ENCODE data around the gene OTX1. TPM values are rescaled to one million over a fixed set of nuclear protein-coding genes. Genes with fewer than 3 reads are reported as not detected.

OTX1 gene
- total RNA-seq, 1 experiment from 2014 or later, result 0.85 TPM

DNA sequence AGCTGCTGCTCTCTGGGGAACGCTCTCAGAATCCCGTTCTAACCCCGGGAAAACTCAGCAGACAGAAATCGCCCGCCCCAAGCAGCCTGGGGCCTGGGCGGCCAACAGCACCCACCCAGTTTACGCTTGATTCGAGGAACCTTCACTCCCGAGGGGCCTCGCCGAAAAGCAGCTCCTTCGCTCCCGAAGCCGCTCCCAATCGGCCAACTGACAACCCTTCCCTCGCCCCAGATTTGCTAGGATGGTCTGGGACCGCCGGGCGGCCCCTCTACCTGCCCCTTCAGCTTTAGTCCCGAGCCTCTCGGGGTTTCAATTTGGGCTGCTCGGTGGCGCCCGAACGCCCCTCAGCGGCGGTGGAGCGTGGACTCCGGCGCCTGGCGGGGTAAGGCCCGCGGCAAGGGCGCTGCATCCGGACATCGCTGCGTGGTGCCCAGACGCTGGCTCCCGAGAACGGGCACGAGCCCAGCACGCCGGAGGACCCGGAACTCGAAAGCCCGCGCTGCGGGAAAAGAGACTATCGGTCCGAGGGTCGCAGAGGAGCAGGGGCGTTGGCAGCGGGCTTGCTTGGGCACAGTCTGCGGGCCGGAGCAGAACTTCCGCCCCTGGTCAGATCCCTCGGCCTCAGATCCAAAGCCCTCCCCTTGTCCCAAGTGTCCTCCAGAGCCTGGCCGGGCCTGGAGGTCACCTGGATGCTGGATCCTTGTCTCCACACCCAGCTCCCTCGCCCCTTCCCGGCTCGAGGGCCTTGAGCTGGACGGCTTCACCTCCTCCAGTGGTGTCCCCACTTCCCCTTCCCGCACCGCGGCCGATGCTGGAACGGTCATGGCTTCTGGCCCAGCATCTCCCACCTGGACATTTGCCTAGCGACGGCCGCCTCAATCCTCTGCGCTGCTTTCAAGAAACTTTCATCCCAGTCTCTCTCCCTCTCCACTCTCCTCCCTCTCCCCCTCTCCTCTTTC, 3.0 kb upstream of the OTX1 start:
- no peak for DNase-seq (ENCODE audit: low spot score)

- DNase-seq (ENCODE audit: low spot score), result no peak
Measured at GRCh38 chr2:63048367-63049171, 2.1 kb upstream of the OTX1 start.

DNA sequence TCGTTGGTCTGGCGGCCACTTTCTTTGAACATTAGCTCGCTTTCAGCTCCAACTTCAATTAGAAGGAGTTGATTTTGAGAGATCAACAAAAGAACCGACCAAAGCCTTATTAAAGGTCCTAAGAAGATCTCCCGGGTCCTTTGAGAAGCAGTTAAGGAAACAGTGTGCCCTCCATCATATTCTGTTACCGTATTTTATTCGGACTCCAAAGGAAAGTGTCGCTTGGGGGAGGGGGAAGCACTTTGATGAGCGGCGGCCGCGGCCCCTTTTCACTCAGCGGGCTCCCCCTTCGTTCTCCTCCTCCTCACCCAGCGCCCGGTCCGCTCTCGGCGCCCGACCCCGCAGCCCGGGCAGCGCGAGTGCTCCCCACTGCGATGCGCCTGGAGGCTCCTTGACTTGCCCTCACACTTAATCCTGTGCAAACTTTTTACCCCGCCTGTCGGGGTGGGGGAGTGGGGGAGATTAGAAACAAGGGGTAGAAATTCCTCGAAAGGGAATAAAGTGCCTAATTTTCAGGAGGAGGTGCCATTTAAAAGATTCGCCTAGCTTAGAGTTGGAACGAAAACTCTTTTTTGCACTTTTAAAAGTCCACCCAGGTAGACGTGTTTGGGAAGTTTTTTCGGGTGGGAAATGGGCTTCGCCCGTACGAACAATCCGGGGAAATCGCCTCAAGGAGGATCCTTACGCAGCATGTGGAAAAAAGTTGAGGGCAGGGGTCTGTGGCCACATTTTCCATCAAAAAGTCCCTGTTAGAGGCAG, 1.2 kb upstream of the OTX1 start:
- DNase-seq (ENCODE audit: low spot score), result no peak

- DNase-seq (ENCODE audit: low spot score), result no peak
Measured at GRCh38 chr2:63049970-63050333, 678 bp upstream of the OTX1 start.

- DNase-seq (ENCODE audit: low spot score), result no peak
Measured at GRCh38 chr2:63051042-63051794, 588 bp downstream of the OTX1 start.

- no peak for DNase-seq (ENCODE audit: low spot score)
Measured at GRCh38 chr2:63051795-63052333, 1.2 kb downstream of the OTX1 start.

DNA sequence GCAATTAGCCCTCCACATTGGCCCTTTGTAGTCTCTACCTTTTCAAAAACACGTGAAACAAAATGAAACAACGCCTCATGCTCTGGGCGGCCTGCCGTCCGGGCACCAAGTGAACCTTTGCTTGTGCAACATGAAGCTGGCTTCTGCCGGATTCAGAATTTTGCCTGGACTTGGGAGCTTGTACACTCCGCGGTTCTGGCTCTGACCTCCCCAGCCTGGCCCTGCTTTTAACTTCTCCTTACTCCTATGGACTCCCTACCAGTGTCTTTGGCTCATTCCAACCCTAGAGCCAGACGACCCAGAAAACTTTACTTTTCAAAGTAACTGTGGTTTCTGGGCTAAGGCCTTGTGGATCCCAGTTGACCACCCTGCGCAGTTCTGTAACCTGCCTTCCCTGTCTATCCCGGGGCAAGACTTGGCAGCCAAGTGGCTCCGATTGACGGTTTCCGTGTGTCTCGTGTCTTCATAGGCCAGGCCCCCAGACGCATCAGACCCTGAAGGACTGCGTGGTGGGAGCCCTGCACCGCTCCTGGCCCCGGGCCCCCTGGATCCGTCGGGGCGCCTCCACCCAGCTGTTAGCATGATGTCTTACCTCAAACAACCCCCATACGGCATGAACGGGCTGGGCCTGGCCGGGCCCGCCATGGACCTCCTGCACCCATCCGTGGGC, 1.9 kb downstream of the OTX1 start:
- DNase-seq (ENCODE audit: low spot score), result no peak

- DNase-seq (ENCODE audit: low spot score), result no peak
Measured at GRCh38 chr2:63053081-63053888, 2.7 kb downstream of the OTX1 start.

DNA sequence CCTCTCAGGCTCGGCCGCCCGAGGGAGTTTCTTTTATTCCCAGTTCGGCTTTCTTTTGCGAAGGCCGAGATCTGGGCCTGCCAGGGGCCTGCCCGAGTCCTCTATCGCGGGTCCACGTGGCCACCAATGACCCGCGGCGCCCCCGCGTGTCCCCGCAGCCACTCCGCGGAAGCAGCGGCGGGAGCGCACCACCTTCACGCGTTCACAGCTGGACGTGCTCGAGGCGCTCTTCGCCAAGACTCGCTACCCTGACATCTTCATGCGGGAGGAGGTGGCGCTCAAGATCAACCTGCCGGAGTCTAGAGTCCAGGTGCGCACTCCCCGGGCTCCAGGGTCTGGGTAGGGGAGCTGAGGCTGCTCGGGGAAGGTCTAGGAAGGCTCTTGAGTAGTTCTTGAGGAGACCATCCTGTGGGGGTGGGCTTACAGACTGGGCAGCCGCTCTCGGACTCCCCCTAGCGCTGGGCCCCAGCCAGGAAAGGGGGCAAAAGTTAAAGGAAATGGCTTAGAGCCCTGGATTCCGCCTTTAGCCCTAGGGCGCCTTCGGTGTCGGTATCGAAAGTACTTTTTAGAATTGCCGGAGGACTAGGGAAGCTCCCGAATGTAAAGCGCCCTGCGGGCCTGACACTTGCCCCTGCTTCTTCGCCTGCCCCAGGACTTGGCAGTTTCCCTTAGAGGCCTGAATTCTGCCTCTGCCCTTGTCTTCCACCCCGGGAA, 3.4 kb downstream of the OTX1 start:
- DNase-seq (ENCODE audit: low spot score), result no peak

DNA sequence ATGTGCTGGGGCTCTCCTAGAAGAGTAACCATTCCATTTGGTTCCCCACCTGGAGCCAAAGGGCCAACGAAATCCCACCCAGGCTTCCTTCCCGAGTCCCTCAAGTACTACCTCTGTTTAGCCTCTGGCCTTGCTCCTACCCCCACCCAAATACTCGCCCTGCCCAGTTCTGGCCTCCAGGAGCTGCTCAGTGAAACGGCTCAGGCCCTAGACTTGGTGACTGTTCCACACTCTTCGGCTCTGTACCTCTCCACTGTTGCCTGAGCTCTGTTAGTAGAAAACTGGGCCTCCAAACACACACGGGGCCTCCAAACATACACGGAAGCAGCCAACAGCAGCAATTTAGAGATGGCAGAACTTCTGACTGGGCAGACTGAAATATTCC, 4.2 kb downstream of the OTX1 start:
- no peak for DNase-seq (ENCODE audit: low spot score)

DNA sequence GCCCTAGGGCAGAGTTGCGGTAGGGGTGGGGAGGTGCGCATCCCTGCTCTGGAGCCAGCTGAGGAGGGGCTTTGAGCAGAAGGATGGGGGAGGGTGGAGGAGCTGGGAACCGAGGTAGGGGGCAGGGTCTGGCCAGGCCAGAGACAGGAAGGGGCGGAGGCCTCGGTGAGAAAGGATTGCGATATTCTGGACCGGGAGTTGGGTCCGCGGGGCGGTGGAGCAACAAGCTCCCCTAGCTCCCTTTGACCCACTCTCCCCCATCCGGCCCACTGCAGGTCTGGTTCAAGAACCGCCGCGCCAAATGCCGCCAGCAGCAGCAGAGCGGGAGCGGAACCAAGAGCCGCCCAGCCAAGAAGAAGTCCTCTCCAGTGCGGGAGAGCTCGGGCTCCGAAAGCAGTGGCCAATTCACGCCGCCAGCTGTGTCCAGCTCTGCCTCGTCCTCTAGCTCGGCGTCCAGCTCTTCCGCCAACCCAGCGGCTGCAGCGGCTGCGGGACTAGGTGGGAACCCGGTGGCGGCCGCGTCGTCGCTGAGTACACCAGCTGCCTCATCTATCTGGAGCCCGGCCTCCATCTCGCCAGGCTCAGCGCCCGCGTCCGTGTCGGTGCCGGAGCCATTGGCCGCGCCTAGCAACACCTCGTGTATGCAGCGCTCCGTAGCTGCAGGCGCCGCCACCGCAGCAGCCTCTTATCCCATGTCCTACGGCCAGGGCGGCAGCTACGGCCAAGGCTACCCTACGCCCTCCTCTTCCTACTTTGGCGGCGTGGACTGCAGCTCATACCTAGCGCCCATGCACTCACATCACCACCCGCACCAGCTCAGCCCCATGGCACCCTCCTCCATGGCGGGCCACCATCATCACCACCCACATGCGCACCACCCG, 4.8 kb downstream of the OTX1 start:
- DNase-seq (ENCODE audit: low spot score), result no peak

- DNase-seq (ENCODE audit: low spot score), result no peak
Measured at GRCh38 chr2:63056107-63057050, 5.7 kb downstream of the OTX1 start.

GRCh38 chr2:63057249-63058143, 6.9 kb downstream of the OTX1 start:
- DNase-seq (ENCODE audit: low spot score), result no peak

GRCh38 chr2:63058144-63058920, 7.7 kb downstream of the OTX1 start:
- DNase-seq (ENCODE audit: low spot score), result no peak

All from H4 (cell line).